Measurements from ENCODE around the gene BCKDHB.
"Not testable (repeated sequence)": the region's sequence is repeated elsewhere in the genome, so short reads cannot be mapped to it uniquely, and the experiment has no call there.

BCKDHB gene

GRCh38 chr6:80211286-80211685, 104.8 kb downstream of the BCKDHB start:
- no peak for DNase-seq

DNA sequence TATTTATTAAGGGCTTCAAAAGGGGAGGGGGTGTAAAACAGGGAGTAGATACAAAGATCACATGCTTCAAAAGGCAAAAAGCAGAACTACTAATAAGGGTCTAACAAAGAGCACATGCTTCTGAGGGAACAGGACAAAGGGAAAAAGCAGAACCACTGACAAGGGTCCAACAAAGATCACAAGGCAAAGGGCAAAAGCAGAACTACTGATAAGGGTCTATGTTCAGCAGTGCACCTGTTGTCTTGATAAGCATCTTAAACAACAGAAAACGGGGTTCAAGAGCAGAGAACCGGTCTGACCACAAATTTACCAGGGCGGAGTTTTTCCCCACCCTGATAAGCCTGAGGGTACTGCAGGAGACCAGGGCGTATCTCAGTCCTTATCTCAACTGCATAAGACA, 105.4 kb downstream of the BCKDHB start:
- not testable (repeated sequence) for DNase-seq

- peak; percentile 20 to 47 for DNase-seq
These were observed 108.1 kb downstream of the BCKDHB start for GRCh38 chr6:80214436-80215022.

DNA sequence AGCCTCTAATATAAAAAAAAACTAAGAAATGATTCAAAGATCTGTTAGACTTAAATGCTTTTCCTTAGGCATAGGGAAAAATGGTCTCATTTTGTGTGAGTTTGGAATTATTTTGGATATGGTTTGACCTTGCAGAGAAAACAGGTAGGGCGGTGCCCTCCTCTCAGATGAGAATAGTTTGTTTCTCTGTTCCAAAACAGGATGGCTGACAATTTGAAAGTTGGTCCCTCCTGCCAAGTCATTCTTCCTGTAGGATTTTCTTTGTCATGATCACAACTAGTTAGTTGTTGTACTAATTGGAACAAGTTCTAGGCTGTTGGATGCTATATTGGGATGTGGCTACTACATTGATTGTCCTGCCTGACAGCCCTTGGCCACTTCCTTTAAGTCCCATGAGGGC, 108.6 kb downstream of the BCKDHB start:
- no peak for DNase-seq

- no peak for DNase-seq
These were observed 111.3 kb downstream of the BCKDHB start for GRCh38 chr6:80217794-80218193.

- DNase-seq, result no peak
These were observed 117.3 kb downstream of the BCKDHB start for GRCh38 chr6:80223743-80224212.

- no peak for DNase-seq
These were observed 119.7 kb downstream of the BCKDHB start for GRCh38 chr6:80226151-80226550.

- no peak for DNase-seq
These were observed 120.2 kb downstream of the BCKDHB start for GRCh38 chr6:80226699-80227098.

GRCh38 chr6:80227545-80228105, 121.2 kb downstream of the BCKDHB start:
- DNase-seq, result no peak

DNA sequence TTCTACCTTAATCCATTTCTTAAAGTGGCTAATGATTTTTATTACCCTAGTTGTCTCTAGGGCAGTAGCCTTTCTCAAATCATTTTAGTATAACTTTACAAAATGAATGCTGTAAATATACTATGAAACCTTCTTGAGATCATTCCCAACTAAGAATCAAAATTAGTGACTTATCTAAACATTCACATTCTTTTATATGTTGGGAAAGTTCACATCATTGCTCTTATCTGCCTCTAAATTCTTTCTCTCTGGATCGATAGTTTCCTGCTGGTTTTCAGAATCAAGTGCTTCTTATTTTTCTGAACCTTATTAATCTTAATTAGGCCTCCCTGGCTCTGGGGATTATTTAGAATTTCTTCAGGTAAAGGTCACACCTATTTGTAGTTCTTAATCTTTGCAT, 126.8 kb downstream of the BCKDHB start:
- no peak for DNase-seq

GRCh38 chr6:80233958-80234357, 127.5 kb downstream of the BCKDHB start:
- DNase-seq, result no peak

DNA sequence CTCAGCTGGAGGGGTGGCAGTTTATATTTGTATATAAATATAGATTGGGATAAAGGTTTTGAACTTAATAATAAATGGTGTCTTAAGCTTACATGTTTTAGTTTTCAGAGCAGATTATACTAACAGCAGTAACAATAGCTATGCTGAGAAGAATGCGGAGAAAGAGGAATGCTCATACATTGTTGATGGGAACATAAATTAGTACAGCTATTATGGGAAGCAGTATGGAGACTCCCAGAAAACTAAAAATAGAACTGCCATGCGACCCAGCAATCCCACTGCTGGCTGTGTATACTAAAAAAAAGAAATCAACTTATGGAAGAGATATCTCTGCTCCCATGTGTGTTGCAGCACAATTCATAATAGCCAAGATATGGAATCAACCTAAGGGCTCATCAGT, 127.9 kb downstream of the BCKDHB start:
- no peak for DNase-seq

- DNase-seq, result no peak
These were observed 128.4 kb downstream of the BCKDHB start for GRCh38 chr6:80234908-80235307.

GRCh38 chr6:80235647-80236046, 129.2 kb downstream of the BCKDHB start:
- DNase-seq, result no peak

DNA sequence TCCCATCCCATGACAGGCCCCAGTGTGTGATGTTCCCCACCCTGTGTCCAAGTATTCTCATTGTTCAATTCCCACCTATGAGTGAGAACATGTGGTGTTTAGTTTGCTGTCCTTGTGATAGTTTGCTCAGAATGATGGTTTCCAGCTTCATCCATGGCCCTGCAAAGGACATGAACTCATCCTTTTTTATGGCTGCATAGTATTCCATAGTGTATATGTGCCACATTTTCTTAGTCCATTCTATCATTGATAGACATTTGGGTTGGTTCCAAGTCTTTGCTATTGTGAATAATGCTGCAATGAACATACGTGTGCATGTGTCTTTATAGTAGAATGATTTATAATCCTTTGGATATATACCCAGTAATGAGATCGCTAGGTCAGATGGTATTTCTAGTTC, 132.3 kb downstream of the BCKDHB start:
- not testable (repeated sequence) for DNase-seq

DNA sequence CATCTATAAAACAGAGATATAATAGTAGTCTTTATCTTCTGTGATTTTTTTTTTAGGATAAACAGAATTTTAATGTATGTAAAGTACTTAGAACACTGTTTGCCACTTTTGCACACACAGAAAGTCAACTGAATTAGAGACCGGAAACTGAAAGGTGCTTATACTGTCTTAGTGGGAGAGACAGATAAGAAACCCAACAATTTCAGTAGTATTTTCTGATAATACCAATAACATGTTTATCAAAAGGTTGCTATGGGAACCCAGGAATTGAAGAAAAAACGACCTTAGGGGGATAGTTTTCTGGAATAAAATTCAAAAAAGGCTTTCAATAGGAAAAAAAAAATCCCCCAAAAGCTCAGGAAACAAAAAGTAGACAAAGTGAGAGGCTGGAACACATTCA, 138.6 kb downstream of the BCKDHB start:
- DNase-seq, result no peak

GRCh38 chr6:80249897-80250296, 143.4 kb downstream of the BCKDHB start:
- no peak for DNase-seq

GRCh38 chr6:80250391-80250997, 144.0 kb downstream of the BCKDHB start:
- no peak for DNase-seq

DNA sequence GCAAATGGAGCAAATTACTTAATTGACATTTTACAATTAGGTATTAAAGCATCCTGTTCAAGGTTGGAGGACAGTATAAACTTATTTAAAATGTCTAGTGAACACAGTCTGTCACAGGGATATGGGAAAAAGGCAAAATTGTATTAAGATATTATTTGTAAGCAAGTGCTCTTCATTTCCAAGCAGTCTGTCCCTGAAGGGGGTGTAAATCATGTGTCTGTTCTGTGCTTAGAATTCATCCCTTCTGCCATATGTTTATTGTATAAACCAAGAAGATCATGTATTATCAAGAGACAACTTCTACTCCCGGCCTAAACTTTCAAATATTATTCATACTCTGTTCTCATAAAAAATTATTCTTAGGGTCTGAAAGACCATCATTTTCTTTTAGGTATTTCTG, 144.8 kb downstream of the BCKDHB start:
- DNase-seq, result no peak

DNA sequence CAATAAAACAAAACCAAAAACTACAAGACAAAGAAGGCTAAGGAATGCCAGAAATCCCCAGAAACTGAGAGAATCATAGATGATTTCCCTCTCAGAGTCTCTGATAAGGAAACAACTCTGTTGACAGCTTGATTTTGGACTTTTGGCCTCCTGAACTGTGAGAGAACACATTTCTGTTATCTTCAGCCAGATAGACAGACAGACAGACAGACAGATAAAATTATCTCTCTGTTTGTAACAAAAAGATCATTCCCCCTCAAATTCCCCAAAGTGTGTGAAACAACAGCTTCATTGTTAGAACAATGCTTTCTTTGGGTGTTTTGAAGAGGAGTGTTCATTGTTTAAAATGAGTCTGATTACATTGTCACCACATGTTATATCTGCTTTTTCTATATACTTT, 148.2 kb downstream of the BCKDHB start:
- DNase-seq, result no peak

DNA sequence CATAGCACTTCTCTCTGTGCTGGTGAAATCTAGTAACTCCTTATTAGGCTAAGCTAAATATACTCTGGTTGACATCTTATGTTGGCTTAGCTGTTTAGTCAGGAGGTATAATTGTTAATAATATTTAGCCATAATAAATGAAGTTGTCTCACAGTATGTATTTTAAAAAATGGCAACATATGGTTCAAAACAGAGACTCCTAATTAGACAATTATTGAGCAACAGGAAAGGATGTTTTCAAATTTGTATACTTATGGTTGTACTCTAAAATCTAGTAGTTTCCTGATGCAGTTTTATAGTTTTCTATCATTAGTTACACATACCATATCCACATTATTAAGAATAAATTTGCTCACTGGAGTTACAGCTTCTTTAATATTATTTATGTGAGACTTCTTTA, 150.2 kb downstream of the BCKDHB start:
- no peak for DNase-seq

DNA sequence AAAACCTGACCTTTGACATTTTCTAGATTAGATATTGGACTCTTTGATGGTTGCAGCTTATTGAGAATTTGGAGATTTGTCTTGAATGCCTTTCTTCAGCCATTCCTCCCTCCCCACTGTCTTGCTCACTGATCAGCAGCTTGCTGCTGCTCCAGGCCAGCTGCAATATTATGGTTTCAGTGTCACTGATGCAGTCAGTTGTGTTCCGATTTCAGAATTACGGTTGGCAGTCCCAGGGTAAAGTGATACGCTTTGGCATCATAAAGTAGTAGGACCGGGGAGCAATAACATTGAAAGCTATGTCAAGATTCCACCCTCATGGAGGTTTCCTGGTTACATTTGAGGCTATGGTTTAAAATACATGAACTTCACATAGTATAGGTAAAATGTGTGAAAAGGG, 152.6 kb downstream of the BCKDHB start:
- no peak for DNase-seq

DNA sequence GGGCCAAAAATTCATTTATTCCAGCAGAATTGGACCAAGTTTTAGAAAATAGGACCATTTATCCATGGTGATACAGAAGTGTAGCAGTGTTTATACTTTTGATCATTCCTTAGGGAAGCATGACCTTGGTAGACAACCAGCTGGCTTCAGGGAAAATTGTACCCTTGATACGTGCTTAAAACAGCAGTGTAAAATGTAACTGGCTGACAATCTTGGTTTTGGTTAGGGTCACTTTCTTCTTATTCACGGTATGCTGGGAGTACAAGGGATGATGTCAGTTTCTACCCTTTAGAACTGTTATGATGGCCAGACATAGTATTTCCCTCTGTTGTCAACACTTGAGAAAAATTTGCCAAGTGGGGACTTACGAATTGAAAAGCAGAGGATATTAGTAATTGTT, 157.1 kb downstream of the BCKDHB start:
- no peak for DNase-seq

GRCh38 chr6:80268865-80269730, 162.6 kb downstream of the BCKDHB start:
- no peak for DNase-seq
